GM12875 (cell line): Measurements from ENCODE around the gene CDK15.

Experiments used
- H3K4me3 ChIP-seq: one replicate; pipeline ENCODE4 v1.5.1; 2011; ENCODE audit warnings: low read depth, low read length, control low read depth
- CTCF ChIP-seq: IDR thresholded peaks from 2 replicates; pipeline ENCODE4 v1.5.1; 2011; ENCODE audit warnings: low read depth, mild to moderate bottlenecking, control low read depth, inconsistent platforms, low read length, moderate library complexity, borderline replicate concordance; ENCODE audit not compliant: insufficient read depth

Gene CDK15

GRCh38 chr2:201779901-201780673, 26.2 kb upstream of the CDK15 start:
- peak overlapping the region; percentile 76 for H3K4me3 ChIP-seq
- TF ChIP-seq CTCF, result no peak

- H3K4me3 ChIP-seq, result peak within 1 kb of the TSS; percentile 76
- TF ChIP-seq CTCF, result no peak
These were observed 25.5 kb upstream of the CDK15 start, which contains the start of gene ALS2 for GRCh38 chr2:201780674-201781493. Gene ALS2, minus strand, starts transcription at chr2:201780933. Its CDS starts 12,048 bp downstream, at chr2:201768885.

- TF ChIP-seq CTCF, result no peak
These were observed 24.7 kb upstream of the CDK15 start for GRCh38 chr2:201781557-201782051.

GRCh38 chr2:201784563-201784962, 21.8 kb upstream of the CDK15 start:
- TF ChIP-seq CTCF, result no peak
- no peak overlapping the region for H3K4me3 ChIP-seq

More at GRCh38 chr2:201781557-201782051, 24.7 kb upstream of the CDK15 start:
- H3K4me3 ChIP-seq, result peak overlapping the region; percentile 76

- TF ChIP-seq CTCF, result no peak
- H3K4me3 ChIP-seq, result no peak overlapping the region
These were observed 21.2 kb upstream of the CDK15 start for GRCh38 chr2:201785135-201785534.

GRCh38 chr2:201786471-201786870, 19.9 kb upstream of the CDK15 start:
- TF ChIP-seq CTCF, result no peak

More at GRCh38 chr2:201786471-201786870, 19.9 kb upstream of the CDK15 start:
- H3K4me3 ChIP-seq, result no peak overlapping the region
